Esophagus muscularis mucosa (tissue), 4 donors: ENCODE data around the gene DYRK3. TPM values are rescaled to one million over a fixed set of nuclear protein-coding genes. Genes with fewer than 3 reads are reported as not detected.

Experiments used
- DNase-seq: peaks from one replicate; pipeline ENCODE4 v3.0.0-alpha.2; 2017; ENCODE audit errors: extremely low spot score
- H3K27ac ChIP-seq, 4 donors: fragments of 200-600 bp; sonication (generic); replicated peaks in 1 of 4; 1 replicate in 3 of 4; 2 replicates in 1 of 4; pipeline ENCODE4 v1.5.1; 2016 to 2019; ENCODE audit warnings: mild to moderate bottlenecking in 1 of 4
- H3K27me3 ChIP-seq, 4 donors: fragments of 200-600 bp; sonication (generic); one replicate each; pipeline versions ENCODE4 v1.5.1 to v1.6.0; 2016 to 2019
- H3K36me3 ChIP-seq, 4 donors: fragments of 200-600 bp; sonication (generic); one replicate each; pipeline ENCODE4 v1.5.1; 2016 to 2019
- H3K4me1 ChIP-seq, 4 donors: fragments of 200-600 bp; sonication (generic); one replicate each; pipeline ENCODE4 v1.5.1; 2016 to 2019
- H3K4me3 ChIP-seq, 4 donors: fragments of 200-600 bp; sonication (generic); 1 replicate in 2 of 4; 2 replicates in 2 of 4; pipeline ENCODE4 v1.5.1; 2016 to 2019; ENCODE audit warnings: mild to moderate bottlenecking in 4 of 4, moderate library complexity in 1 of 4
- H3K9me3 ChIP-seq, 4 donors: fragments of 200-600 bp; sonication (generic); 1 replicate in 3 of 4; 2 replicates in 1 of 4; pipeline ENCODE4 v1.5.1; 2016 to 2019
- CTCF ChIP-seq, 3 experiments: fragments of 200-600 bp in 2 of 3; fragments of 450-650 bp in 1 of 3; sonication (generic) in 2 of 3; IDR thresholded peaks; one replicate each; pipeline ENCODE4 v1.5.1; 2017 to 2019; ENCODE audit warnings: antibody characterized with exemption in 3 of 3, mild to moderate bottlenecking in 2 of 3, moderate library complexity in 1 of 3
- EP300 ChIP-seq: sonication (generic); formaldehyde crosslinking; IDR thresholded peaks from one replicate; pipeline ENCODE4 v1.6.1; 2017; ENCODE audit warnings: antibody characterized with exemption
- POLR2A ChIP-seq: fragments of 450-650 bp; IDR thresholded peaks from one replicate; pipeline ENCODE4 v1.6.1; 2017; ENCODE audit warnings: antibody characterized with exemption, moderate library complexity, mild to moderate bottlenecking, low read depth
- POLR2AphosphoS5 ChIP-seq, 2 donors: sonication (generic); formaldehyde crosslinking; IDR thresholded peaks; one replicate each; pipeline ENCODE4 v1.6.1; 2017; ENCODE audit warnings: antibody characterized with exemption in 2 of 2
- WGBS: methylation state at CpG from one replicate; pipeline ENCODE4 v1.1.5; 2018; 5-methylcytosine and 5-hydroxymethylcytosine counted together
- intact Hi-C: fragments of 100-400 bp; cut with DNase I; formaldehyde crosslinking; loops from one replicate; pipeline ENCODE4 v1.15.1; 2023
- total RNA-seq, 4 donors: library from RNA; depleted of rRNA; stranded (reverse); fragments of >200 nt; gene quantifications; one replicate each; pipeline versions ENCODE4 v1.1.0 to v1.2.1, GENCODE V29; 2016

The DYRK3 gene
- total RNA-seq, 4 donors from 2014 or later, result 5.6 to 14.7 (median 9.0) TPM

GRCh38 chr1:206647224-206647623 lies 11.9 kb downstream of the DYRK3 start:
- DNase-seq, result no peak
- Histone ChIP-seq H3K27ac (no peak overlapping the region), H3K36me3 (peaks cover 9 to 33% (median 28%) of the 10 kb centered on the region in 4 donors), H3K9me3 (no peaks in the 10 kb centered on the region), H3K4me1 (peaks cover 0 to 34% (median 0%) of the 10 kb centered on the region in 4 donors), H3K4me3 (no peak overlapping the region), H3K27me3 (no peaks in the 10 kb centered on the region)
- intact Hi-C loops, result no loop called here
- TF ChIP-seq POLR2A (no peak), POLR2AphosphoS5 (IDR thresholded peaks at IDR 0.05) (no peak), EP300 (no peak), CTCF (IDR thresholded peaks at IDR 0.05) (no peak)

- H3K36me3 ChIP-seq, result peaks cover 9 to 31% (median 23%) of the 10 kb centered on the region in 4 donors
- H3K27ac ChIP-seq, result no peak overlapping the region
- intact Hi-C loops, result no loop called here
- H3K4me3 ChIP-seq, result no peak overlapping the region
- TF ChIP-seq POLR2A (no peak), CTCF (IDR thresholded peaks at IDR 0.05) (no peak), EP300 (no peak), POLR2AphosphoS5 (IDR thresholded peaks at IDR 0.05) (no peak)
- DNase-seq, result no peak
- H3K4me1 ChIP-seq, result peaks cover 0 to 41% (median 4%) of the 10 kb centered on the region in 4 donors
- H3K27me3 ChIP-seq, result no peaks in the 10 kb centered on the region
- no peaks in the 10 kb centered on the region for H3K9me3 ChIP-seq
- 86% methylated on average over 5 of the region's 5 CpGs for WGBS
Observed at GRCh38 chr1:206649261-206649921, 14.1 kb downstream of the DYRK3 start.

- Histone ChIP-seq H3K4me3 (no peak overlapping the region), H3K36me3 (peaks cover 9 to 31% (median 23%) of the 10 kb centered on the region in 4 donors), H3K27ac (no peak overlapping the region), H3K27me3 (no peaks in the 10 kb centered on the region), H3K9me3 (no peaks in the 10 kb centered on the region), H3K4me1 (peaks cover 0 to 57% (median 8%) of the 10 kb centered on the region in 4 donors)
- 100% methylated on average over 3 of the region's 3 CpGs for WGBS
- no peak for DNase-seq
- no peak for TF ChIP-seq POLR2AphosphoS5 (IDR thresholded peaks at IDR 0.05)
- TF ChIP-seq POLR2A, result no peak
- no peak for TF ChIP-seq EP300
- TF ChIP-seq CTCF (IDR thresholded peaks at IDR 0.05), result no peak
- intact Hi-C loops, result no loop called here
Observed at GRCh38 chr1:206651014-206651413, 15.7 kb downstream of the DYRK3 start.

GRCh38 chr1:206651958-206652890 lies 16.9 kb downstream of the DYRK3 start:
- Histone ChIP-seq H3K9me3 (no peaks in the 10 kb centered on the region), H3K4me1 (peaks cover 0 to 63% (median 8%) of the 10 kb centered on the region in 4 donors), H3K27me3 (no peaks in the 10 kb centered on the region), H3K4me3 (no peak overlapping the region), H3K36me3 (peaks cover 9 to 28% (median 19%) of the 10 kb centered on the region in 4 donors), H3K27ac (no peak overlapping the region)
- intact Hi-C loops, result no loop called here
- 94% methylated on average over 5 of the region's 5 CpGs for WGBS
- TF ChIP-seq CTCF (IDR thresholded peaks at IDR 0.05), result no peak
- no peak for TF ChIP-seq POLR2AphosphoS5 (IDR thresholded peaks at IDR 0.05)
- TF ChIP-seq POLR2A, result no peak
- no peak for TF ChIP-seq EP300
- no peak for DNase-seq
